Mucosa of stomach (tissue), 1 donor: ENCODE data around the gene DPM2.

Experiments
- H3K27me3 ChIP-seq: one replicate; pipeline ENCODE4 v1.7.0; 2013; ENCODE audit warnings: mild to moderate bottlenecking, low read length; ENCODE audit not compliant: control insufficient read depth, insufficient read depth
- H3K36me3 ChIP-seq: one replicate; pipeline ENCODE4 v1.7.0; 2013; ENCODE audit warnings: low read length; ENCODE audit not compliant: control insufficient read depth, insufficient read depth
- H3K4me1 ChIP-seq: one replicate; pipeline ENCODE4 v1.7.0; 2013; ENCODE audit warnings: mild to moderate bottlenecking, low read length; ENCODE audit not compliant: control insufficient read depth, insufficient read depth
- H3K4me3 ChIP-seq: one replicate; pipeline ENCODE4 v1.7.0; 2013; ENCODE audit warnings: low read length
- H3K9ac ChIP-seq: one replicate; pipeline ENCODE4 v1.7.0; 2013; ENCODE audit warnings: mild to moderate bottlenecking, low read length, moderate library complexity
- H3K9me3 ChIP-seq: one replicate; pipeline ENCODE4 v1.7.0; 2013; ENCODE audit warnings: mild to moderate bottlenecking, low read length, moderate library complexity; ENCODE audit not compliant: control insufficient read depth
- donor health status: Pancreatic carcinoma.

DPM2 gene

DNA sequence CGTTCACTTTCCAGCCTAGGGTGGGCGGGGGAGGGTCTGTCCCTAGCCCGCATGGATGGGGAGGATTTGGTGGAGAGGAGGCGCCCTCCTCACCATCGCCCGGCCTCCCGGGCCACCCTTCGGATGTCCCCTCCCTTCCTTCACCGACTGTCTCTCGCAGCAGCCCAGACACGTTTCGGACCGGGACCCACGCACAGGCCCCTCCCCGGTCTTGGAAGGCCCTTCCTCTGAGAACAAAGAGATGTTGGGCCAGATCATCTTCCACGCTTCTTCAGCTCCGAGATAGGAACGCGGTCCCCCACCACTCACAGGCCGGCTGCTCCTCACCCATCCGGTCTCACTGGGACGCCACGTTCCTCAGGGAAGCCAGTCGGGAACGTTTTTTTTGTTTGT is 640 bp upstream of the DPM2 start:
- no peaks in the 10 kb centered on the region for H3K27me3 ChIP-seq
- H3K36me3 ChIP-seq = peaks cover 11% of the 10 kb centered on the region
- H3K4me1 ChIP-seq = peaks cover 19% of the 10 kb centered on the region
- H3K4me3 ChIP-seq = peak overlapping the region; percentile 89
- no peaks in the 10 kb centered on the region for H3K9me3 ChIP-seq
- peak overlapping the region; percentile 69 for H3K9ac ChIP-seq

DNA sequence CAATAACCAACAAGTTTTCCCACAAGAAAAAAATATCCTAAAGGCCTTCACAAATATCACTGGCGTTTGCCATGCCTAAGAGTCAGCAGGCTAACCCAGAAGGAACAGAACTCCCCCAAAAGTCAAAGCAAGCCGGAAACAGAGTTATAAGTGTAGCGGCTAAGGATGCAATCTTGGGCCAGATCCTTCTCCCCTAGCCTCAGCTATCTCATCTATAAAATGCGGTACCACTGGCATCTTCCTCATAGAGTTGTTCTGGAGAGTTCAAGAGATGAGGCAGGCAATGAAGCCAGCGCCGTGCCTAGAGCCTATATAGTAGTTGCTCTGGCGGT is 632 bp downstream of the DPM2 start:
- H3K27me3 ChIP-seq = no peaks in the 10 kb centered on the region
- H3K9ac ChIP-seq = peak overlapping the region; percentile 69
- H3K36me3 ChIP-seq = peaks cover 8% of the 10 kb centered on the region
- H3K4me1 ChIP-seq = peaks cover 19% of the 10 kb centered on the region
- H3K4me3 ChIP-seq = peak overlapping the region; percentile 89
- H3K9me3 ChIP-seq = no peaks in the 10 kb centered on the region

- Histone ChIP-seq H3K4me1 (peaks cover 24% of the 10 kb centered on the region), H3K36me3 (peaks cover 1% of the 10 kb centered on the region), H3K9me3 (no peaks in the 10 kb centered on the region), H3K9ac (peak overlapping the region; percentile 69), H3K27me3 (no peaks in the 10 kb centered on the region), H3K4me3 (no peak overlapping the region)
These were observed 1.3 kb downstream of the DPM2 start for GRCh38 chr9:127936347-127936852.

DNA sequence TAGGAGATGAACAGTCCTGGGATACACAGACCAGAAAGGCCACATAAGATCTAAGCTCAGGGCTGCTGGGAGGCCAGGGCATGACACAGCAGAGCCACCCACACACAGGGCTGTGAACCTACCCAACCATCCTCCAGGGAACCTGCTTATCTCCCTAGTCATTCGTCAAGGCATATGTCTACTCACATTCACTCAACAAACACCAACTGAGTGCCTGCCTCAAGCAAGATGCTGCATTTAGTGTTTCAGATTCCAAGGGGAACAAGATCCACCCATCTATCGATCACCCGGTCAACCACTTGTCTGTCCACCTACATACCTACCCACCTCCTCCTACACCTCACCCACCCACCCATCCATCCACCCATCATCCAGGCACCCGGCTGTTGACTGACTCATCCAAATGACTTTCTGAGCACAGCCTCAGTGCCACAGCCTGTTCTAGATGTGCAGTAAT is 1.9 kb downstream of the DPM2 start:
- H3K36me3 ChIP-seq = no peaks in the 10 kb centered on the region
- H3K9me3 ChIP-seq = no peaks in the 10 kb centered on the region
- peaks cover 30% of the 10 kb centered on the region for H3K4me1 ChIP-seq
- H3K4me3 ChIP-seq = no peak overlapping the region
- no peak overlapping the region for H3K9ac ChIP-seq
- H3K27me3 ChIP-seq = no peaks in the 10 kb centered on the region

GRCh38 chr9:127934986-127935385 is 2.7 kb downstream of the DPM2 start:
- Histone ChIP-seq H3K27me3 (no peaks in the 10 kb centered on the region), H3K4me1 (peaks cover 32% of the 10 kb centered on the region), H3K4me3 (no peak overlapping the region), H3K36me3 (no peaks in the 10 kb centered on the region), H3K9ac (no peak overlapping the region), H3K9me3 (no peaks in the 10 kb centered on the region)

GRCh38 chr9:127934248-127934647 is 3.4 kb downstream of the DPM2 start:
- no peaks in the 10 kb centered on the region for H3K9me3 ChIP-seq
- H3K27me3 ChIP-seq = peaks cover 4% of the 10 kb centered on the region
- H3K4me1 ChIP-seq = peaks cover 29% of the 10 kb centered on the region
- H3K4me3 ChIP-seq = no peak overlapping the region
- no peaks in the 10 kb centered on the region for H3K36me3 ChIP-seq
- H3K9ac ChIP-seq = no peak overlapping the region

- Histone ChIP-seq H3K9me3 (no peaks in the 10 kb centered on the region), H3K4me1 (peaks cover 43% of the 10 kb centered on the region), H3K36me3 (no peaks in the 10 kb centered on the region), H3K9ac (peak overlapping the region; percentile 1), H3K27me3 (peaks cover 26% of the 10 kb centered on the region), H3K4me3 (no peak overlapping the region)
These were observed 6.4 kb downstream of the DPM2 start for GRCh38 chr9:127931092-127931881.

GRCh38 chr9:127930231-127931091 is 7.2 kb downstream of the DPM2 start, which contains the start of gene PIP5KL1:
PIP5KL1 (minus strand) TSS chr9:127930777; CDS start chr9:127930752, 25 bp downstream.
- H3K4me3 ChIP-seq = peak within 1 kb of the TSS; percentile 4
- peak within 1 kb of the TSS; percentile 15 for H3K9ac ChIP-seq
- no peaks in the 10 kb centered on the region for H3K36me3 ChIP-seq
- H3K4me1 ChIP-seq = peaks cover 38% of the 10 kb centered on the region
- no peaks in the 10 kb centered on the region for H3K9me3 ChIP-seq
- peaks cover 28% of the 10 kb centered on the region for H3K27me3 ChIP-seq

DNA sequence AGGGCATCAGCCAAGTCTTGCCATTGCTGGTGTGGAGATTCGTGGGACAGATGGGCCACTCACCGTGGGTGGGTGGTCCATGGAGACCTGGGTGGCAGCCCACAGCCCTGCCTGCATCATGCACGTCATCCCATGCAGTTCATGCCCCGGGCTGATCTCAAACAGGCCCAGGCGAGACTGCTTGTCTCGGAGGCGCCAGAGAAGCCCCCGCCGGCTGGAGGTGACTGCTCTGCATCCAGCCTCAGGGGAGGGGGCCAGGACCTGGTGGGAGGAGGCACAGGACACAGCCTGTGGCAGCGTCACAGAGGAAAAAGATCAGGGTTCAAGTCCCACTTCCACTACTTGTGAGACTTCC is 8.1 kb downstream of the DPM2 start:
- H3K27me3 ChIP-seq = peaks cover 28% of the 10 kb centered on the region
- peaks cover 38% of the 10 kb centered on the region for H3K4me1 ChIP-seq
- H3K9me3 ChIP-seq = no peaks in the 10 kb centered on the region
- no peak overlapping the region for H3K4me3 ChIP-seq
- no peaks in the 10 kb centered on the region for H3K36me3 ChIP-seq
- H3K9ac ChIP-seq = no peak overlapping the region

GRCh38 chr9:127928676-127929624 is 8.7 kb downstream of the DPM2 start:
- Histone ChIP-seq H3K4me3 (no peak overlapping the region), H3K9ac (no peak overlapping the region), H3K27me3 (peaks cover 28% of the 10 kb centered on the region), H3K4me1 (peaks cover 38% of the 10 kb centered on the region), H3K36me3 (no peaks in the 10 kb centered on the region), H3K9me3 (no peaks in the 10 kb centered on the region)

DNA sequence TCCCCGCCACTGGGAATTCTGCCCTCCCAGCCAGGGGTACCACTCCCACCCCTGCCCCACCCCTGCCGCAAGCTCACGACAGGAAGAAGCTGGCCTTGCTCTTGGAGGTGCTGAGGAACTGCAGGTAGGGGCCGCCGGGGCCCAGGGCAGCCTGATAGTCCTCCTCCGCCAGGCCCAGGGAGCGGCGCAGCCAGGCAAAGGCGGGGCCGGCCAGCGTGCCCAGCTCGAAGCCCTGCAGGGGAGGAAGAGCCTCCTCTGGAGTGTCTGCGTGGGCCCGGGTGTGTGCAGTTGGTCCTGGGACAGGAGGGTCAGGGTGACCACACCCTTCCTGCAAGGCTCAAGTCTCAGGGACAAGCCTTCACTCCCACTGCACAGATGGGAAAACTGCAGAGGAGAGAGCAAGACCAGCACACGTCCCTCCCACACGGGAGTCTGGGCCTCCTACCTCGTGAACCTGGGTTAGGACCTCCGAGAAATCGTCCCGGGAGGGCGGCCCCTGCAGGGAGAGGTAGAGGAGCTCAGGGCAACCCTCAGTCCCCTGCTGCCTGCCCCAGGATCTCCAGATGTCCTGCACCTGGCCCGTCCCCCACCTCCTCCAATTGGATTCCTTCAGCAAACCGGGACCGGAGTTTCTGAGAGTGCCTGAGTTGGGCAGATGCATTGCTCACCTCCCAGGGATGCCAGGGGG is 9.5 kb downstream of the DPM2 start:
- peaks cover 28% of the 10 kb centered on the region for H3K27me3 ChIP-seq
- H3K9me3 ChIP-seq = no peaks in the 10 kb centered on the region
- H3K36me3 ChIP-seq = no peaks in the 10 kb centered on the region
- H3K9ac ChIP-seq = peak overlapping the region; percentile 22
- H3K4me1 ChIP-seq = peaks cover 38% of the 10 kb centered on the region
- H3K4me3 ChIP-seq = no peak overlapping the region
